Measurements from ENCODE around the gene BCO1. TPM values are rescaled to one million over a fixed set of nuclear protein-coding genes. Genes with fewer than 3 reads are reported as not detected.
A peak's percentile ranks its signal among the peaks of the same experiment; 100 is the strongest.

Gene BCO1
- total RNA-seq, 4 donors from 2014 or later = not detected

DNA sequence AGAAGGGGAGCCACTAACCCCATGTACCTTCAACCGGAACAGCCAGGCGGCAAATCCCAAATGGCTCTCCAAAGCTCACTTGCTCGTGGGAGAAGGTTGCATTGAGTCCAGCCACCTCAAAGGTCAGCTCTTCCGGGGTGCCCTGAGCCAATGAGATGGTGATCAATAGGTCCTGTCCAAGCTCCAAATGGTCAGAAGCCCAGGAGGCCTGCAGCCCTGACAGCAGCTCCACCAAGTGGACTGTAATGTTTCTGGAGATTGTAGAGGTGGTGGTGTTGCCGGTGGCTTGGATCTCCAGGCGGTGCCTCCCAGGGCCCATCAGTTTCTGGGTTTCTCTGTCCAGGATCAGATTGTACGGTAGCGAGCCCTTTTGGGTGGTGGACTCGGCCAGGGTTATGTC, 39.9 kb upstream of the BCO1 start:
- no peak overlapping the region for H3K4me3 ChIP-seq
- intact Hi-C loops (cut with DNase I; ENCODE audit: low total_unique reads) (no loop called here), in situ Hi-C loops (cut with MboI; ENCODE audit: low sequenced_read_pairs in 4 of 4) (no loop called here)
- H3K36me3 ChIP-seq = no peaks in the 10 kb centered on the region
- ATAC-seq (no peak), DNase-seq (no peak)
- no peaks in the 10 kb centered on the region for H3K9me3 ChIP-seq
- no peak for TF ChIP-seq CTCF (IDR thresholded peaks at IDR 0.05 in 4 of 5, conservative IDR thresholded peaks at IDR 0.05 in 1 of 5)
- no peak for TF ChIP-seq POLR2A (IDR thresholded peaks at IDR 0.05)
- no peak overlapping the region for H3K27ac ChIP-seq
- H3K27me3 ChIP-seq = no peaks in the 10 kb centered on the region
- no peaks in the 10 kb centered on the region for H3K4me1 ChIP-seq

- DNase-seq = no peak
- Histone ChIP-seq H3K36me3 (no peaks in the 10 kb centered on the region), H3K4me3 (no peak overlapping the region), H3K27me3 (no peaks in the 10 kb centered on the region), H3K9me3 (no peaks in the 10 kb centered on the region), H3K4me1 (no peaks in the 10 kb centered on the region), H3K27ac (no peak overlapping the region)
- intact Hi-C loops (cut with DNase I; ENCODE audit: low total_unique reads) = loop anchor here (10.0 kb wide), 1 partner anchor 166 kb away; the partner anchor contains the start of gene ATMIN
- in situ Hi-C loops (cut with MboI; ENCODE audit: low sequenced_read_pairs in 4 of 4) = loop anchor here in 2 of 4 donors (10.0 to 25.0 kb wide), 2 partner anchors 114 to 536 kb away; partner anchors contain the start of gene GAN (in 1 of the 2)
- peak in 1 of 2 donors; percentile 38 for ATAC-seq
- no peak for TF ChIP-seq POLR2A (IDR thresholded peaks at IDR 0.05)
- TF ChIP-seq CTCF (IDR thresholded peaks at IDR 0.05 in 4 of 5, conservative IDR thresholded peaks at IDR 0.05 in 1 of 5) = no peak
These were observed 37.2 kb upstream of the BCO1 start for GRCh38 chr16:81201267-81201666.

DNA sequence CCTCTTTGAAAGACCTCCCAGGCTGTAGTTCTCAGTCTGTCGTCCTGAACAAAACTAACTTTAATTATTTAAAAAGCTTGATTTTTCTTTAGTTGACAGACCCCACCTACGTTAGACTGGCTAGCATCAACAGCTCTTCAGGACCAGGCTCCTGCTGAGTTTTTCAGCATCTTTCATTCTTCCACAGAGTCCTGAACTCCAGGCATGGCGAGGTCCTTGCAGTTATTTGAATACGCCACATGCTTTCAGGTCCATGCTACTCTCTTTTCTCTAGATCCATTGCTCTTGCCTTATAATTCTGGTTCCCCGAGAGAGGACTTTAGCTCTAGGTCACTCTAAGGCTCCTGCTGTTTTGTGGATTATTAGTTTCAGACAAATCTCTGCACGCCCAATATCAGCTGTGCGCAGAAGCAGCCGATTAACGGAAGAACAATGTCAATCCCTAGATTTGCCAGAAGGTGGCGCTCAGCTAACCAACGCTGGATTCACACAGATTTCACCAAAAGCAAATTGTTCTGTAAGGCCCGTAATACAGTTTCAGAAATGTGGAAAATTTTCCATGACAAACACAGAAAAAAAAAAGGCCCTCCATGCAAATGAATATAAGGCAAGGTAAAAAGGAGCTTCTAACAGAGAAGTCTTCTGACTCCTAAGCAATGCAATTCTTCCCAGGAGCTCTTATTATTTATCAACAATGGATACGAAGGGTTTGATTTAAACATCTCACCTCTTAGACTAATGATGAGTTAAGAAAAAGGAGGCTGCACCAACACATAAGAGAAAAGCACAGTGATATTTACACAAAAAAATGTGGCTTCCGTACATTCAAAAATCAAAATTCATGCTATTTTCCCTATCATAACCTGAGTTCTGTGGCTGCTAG, 33.5 kb upstream of the BCO1 start:
- ATAC-seq (peak; percentile 54 to 62), DNase-seq (no peak)
- no peaks in the 10 kb centered on the region for H3K4me1 ChIP-seq
- H3K27ac ChIP-seq = no peak overlapping the region
- TF ChIP-seq CTCF (IDR thresholded peaks at IDR 0.05 in 4 of 5, conservative IDR thresholded peaks at IDR 0.05 in 1 of 5) (peak in 4 of 5 experiments; percentile 48 to 53 (median 50)), POLR2A (IDR thresholded peaks at IDR 0.05) (no peak)
- H3K27me3 ChIP-seq = no peaks in the 10 kb centered on the region
- H3K36me3 ChIP-seq = no peaks in the 10 kb centered on the region
- H3K4me3 ChIP-seq = no peak overlapping the region
- intact Hi-C loops (cut with DNase I; ENCODE audit: low total_unique reads) (loop anchor here (1.0 to 10.0 kb wide), 2 partner anchors 109 to 170 kb away; partner anchors contain the start of genes ATMIN and GAN), in situ Hi-C loops (cut with MboI; ENCODE audit: low sequenced_read_pairs in 4 of 4) (loop anchor here in 2 of 4 donors (10.0 to 25.0 kb wide), 2 partner anchors 110 to 532 kb away; partner anchors contain the start of gene GAN (in 1 of the 2))
- no peaks in the 10 kb centered on the region for H3K9me3 ChIP-seq

DNA sequence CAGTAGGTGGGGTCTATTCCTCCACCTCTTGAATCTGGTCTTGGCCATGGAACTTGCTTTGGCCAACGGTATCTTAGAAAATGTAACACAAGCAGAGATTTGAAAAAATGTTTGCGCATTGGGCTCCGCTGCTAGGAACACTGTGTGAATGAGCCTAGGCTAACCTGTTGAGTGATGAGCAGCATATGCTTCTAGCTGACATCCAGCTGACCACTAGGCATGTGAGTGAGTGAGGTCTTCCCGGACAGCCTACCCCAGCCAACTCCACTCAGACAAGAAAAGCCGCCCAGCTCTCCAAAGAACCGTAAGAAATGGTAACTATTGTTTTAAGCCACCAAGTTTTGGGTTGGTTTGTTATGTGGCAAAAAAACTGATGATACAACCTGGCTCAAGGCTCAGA, 31.4 kb upstream of the BCO1 start:
- ATAC-seq = no peak
- in situ Hi-C loops (cut with MboI; ENCODE audit: low sequenced_read_pairs in 4 of 4) = loop anchor here in 2 of 4 donors (10.0 to 25.0 kb wide), 2 partner anchors 108 to 530 kb away; partner anchors contain the start of gene GAN (in 1 of the 2)

More for the DNA sequence above, 31.4 kb upstream of the BCO1 start:
- H3K27me3 ChIP-seq = peaks cover 0 to 4% (median 0%) of the 10 kb centered on the region in 3 donors
- no peak for TF ChIP-seq CTCF (IDR thresholded peaks at IDR 0.05 in 4 of 5, conservative IDR thresholded peaks at IDR 0.05 in 1 of 5)
- no peak for TF ChIP-seq POLR2A (IDR thresholded peaks at IDR 0.05)
- no peak overlapping the region for H3K4me3 ChIP-seq
- H3K27ac ChIP-seq = no peak overlapping the region
- intact Hi-C loops (cut with DNase I; ENCODE audit: low total_unique reads) = loop anchor here (10.0 kb wide), 1 partner anchor 172 kb away; the partner anchor contains the start of gene ATMIN
- no peaks in the 10 kb centered on the region for H3K36me3 ChIP-seq
- H3K4me1 ChIP-seq = no peaks in the 10 kb centered on the region
- H3K9me3 ChIP-seq = no peaks in the 10 kb centered on the region
- no peak for DNase-seq

Data from gastrocnemius medialis (tissue), 4 donors.